SU-DHL-6 (cell line): Measurements from ENCODE around the gene MED29.

Source experiments
- CTCF ChIP-seq: fragments of 200-600 bp; sonication (generic); IDR thresholded peaks from one replicate; pipeline ENCODE4 v1.5.1; 2017; ENCODE audit warnings: antibody characterized with exemption, mild to moderate bottlenecking, low read length, moderate library complexity; ENCODE audit not compliant: insufficient read depth, poor library complexity, severe bottlenecking
- EZH2phosphoT487 ChIP-seq: fragments of 200-600 bp; sonication (generic), shearing (Covaris generic); conservative IDR thresholded peaks from 2 replicates; pipeline ENCODE4 v1.6.1; 2018; ENCODE audit warnings: mild to moderate bottlenecking, antibody characterized with exemption, low read length, moderate library complexity, mixed read lengths

- TF ChIP-seq CTCF: no peak
- TF ChIP-seq EZH2phosphoT487: no peak
These were observed 16.2 kb downstream of the MED29 start for GRCh38 chr19:39407410-39407659.
